ENCODE data around the gene H6PD.
A peak's percentile ranks its signal among the peaks of the same experiment; 100 is the strongest.

The H6PD gene

GRCh38 chr1:9225411-9225785, 9.2 kb upstream of the H6PD start:
- Mint-ChIP-seq H3K9me3 (peaks cover 0 to 2% of the 10 kb centered on the region in 2 donors), H3K27ac (no peak overlapping the region), H3K36me3 (no peaks in the 10 kb centered on the region), H3K27me3 (peaks cover 7 to 24% of the 10 kb centered on the region in 2 donors), H3K4me1 (no peaks in the 10 kb centered on the region), H3K4me3 (no peak overlapping the region)
- no peak for ATAC-seq (replicated peaks)
- no peak for DNase-seq

GRCh38 chr1:9228609-9229008, 6.0 kb upstream of the H6PD start:
- H3K4me3 Mint-ChIP-seq: no peak overlapping the region
- no peak overlapping the region for H3K27ac Mint-ChIP-seq
- no peaks in the 10 kb centered on the region for H3K36me3 Mint-ChIP-seq
- H3K4me1 Mint-ChIP-seq: peaks cover 0 to 2% of the 10 kb centered on the region in 2 donors
- H3K9me3 Mint-ChIP-seq: peaks cover 0 to 2% of the 10 kb centered on the region in 2 donors
- H3K27me3 Mint-ChIP-seq: peaks cover 7 to 20% of the 10 kb centered on the region in 2 donors
- DNase-seq (no peak), ATAC-seq (replicated peaks) (no peak)

DNA sequence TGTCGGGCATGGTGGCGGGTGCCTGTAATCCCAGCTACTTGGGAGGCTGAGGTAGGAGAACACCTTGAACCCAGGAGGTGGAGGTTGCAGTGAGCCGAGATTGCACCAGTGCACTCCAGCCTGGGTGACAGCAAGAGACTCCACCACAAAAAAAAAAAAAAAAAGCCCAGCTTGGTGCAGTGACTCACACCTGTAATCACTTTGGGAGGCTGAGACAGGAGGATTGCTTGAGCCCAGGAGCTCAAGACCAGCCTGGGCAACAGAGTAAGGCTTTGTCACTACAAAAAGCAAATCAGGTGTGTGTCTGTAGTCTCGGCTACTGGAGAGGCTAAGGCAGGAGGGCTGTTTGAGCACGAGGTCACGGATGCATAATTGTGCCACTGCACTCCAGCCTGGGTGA, 5.0 kb upstream of the H6PD start:
- H3K27me3 Mint-ChIP-seq: peaks cover 5 to 15% of the 10 kb centered on the region in 2 donors
- H3K27ac Mint-ChIP-seq: no peak overlapping the region
- peaks cover 0 to 2% of the 10 kb centered on the region in 2 donors for H3K9me3 Mint-ChIP-seq
- ATAC-seq (replicated peaks): no peak
- no peak for DNase-seq
- no peaks in the 10 kb centered on the region for H3K36me3 Mint-ChIP-seq
- peaks cover 4 to 5% of the 10 kb centered on the region in 2 donors for H3K4me1 Mint-ChIP-seq
- H3K4me3 Mint-ChIP-seq: no peak overlapping the region

- H3K27me3 Mint-ChIP-seq: peaks cover 0 to 10% of the 10 kb centered on the region in 2 donors
- peaks cover 5 to 10% of the 10 kb centered on the region in 2 donors for H3K4me1 Mint-ChIP-seq
- no peak overlapping the region for H3K4me3 Mint-ChIP-seq
- no peak overlapping the region for H3K27ac Mint-ChIP-seq
- no peaks in the 10 kb centered on the region for H3K9me3 Mint-ChIP-seq
- ATAC-seq (replicated peaks) (no peak), DNase-seq (no peak)
- H3K36me3 Mint-ChIP-seq: no peaks in the 10 kb centered on the region
Observed at GRCh38 chr1:9230869-9231533, 3.6 kb upstream of the H6PD start.

DNA sequence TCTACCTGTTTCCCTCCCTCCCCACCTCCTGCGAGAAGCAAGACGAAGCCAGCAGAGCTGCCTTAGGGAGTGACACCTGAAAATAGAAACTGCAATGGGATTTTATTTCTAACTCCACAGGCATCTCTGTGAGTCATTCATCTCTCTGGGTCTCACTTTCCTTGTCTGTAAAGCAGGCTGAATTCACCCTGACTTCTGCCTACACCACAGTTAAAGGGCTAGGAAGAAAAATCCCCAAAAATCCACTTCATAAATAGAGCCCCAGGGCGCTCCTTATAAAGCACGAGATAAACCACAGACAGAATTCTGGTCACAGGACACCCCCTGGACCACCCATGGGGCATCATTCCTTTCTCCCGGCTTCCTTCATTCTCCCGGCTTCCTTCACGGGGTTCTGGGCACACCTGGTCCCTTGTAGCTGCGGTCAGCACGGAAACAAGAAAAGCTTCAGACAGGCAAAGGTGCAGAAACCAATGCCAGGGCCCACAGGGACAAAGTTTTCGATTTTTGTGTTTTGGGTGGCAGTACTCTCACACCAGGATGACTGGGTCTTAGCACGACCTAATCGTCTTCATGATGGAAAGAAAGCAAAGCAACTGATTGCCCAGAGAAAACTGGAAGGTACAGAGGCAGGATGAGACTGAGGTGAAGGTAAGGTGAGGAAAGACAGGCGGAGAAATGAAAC, 2.8 kb upstream of the H6PD start:
- H3K27me3 Mint-ChIP-seq: peaks cover 0 to 6% of the 10 kb centered on the region in 2 donors
- no peaks in the 10 kb centered on the region for H3K9me3 Mint-ChIP-seq
- peaks cover 7 to 16% of the 10 kb centered on the region in 2 donors for H3K4me1 Mint-ChIP-seq
- ATAC-seq (replicated peaks) (no peak), DNase-seq (no peak)
- no peak overlapping the region for H3K4me3 Mint-ChIP-seq
- H3K36me3 Mint-ChIP-seq: no peaks in the 10 kb centered on the region
- no peak overlapping the region for H3K27ac Mint-ChIP-seq

GRCh38 chr1:9233241-9233941, 1.2 kb upstream of the H6PD start:
- no peaks in the 10 kb centered on the region for H3K9me3 Mint-ChIP-seq
- H3K27me3 Mint-ChIP-seq: no peaks in the 10 kb centered on the region
- no peak overlapping the region for H3K27ac Mint-ChIP-seq
- DNase-seq (no peak), ATAC-seq (replicated peaks) (no peak)
- H3K36me3 Mint-ChIP-seq: peaks cover 2 to 12% of the 10 kb centered on the region in 2 donors
- H3K4me3 Mint-ChIP-seq: no peak overlapping the region
- peaks cover 17 to 32% of the 10 kb centered on the region in 2 donors for H3K4me1 Mint-ChIP-seq

- H3K27ac Mint-ChIP-seq: peak overlapping the region; percentile 98
- H3K9me3 Mint-ChIP-seq: no peaks in the 10 kb centered on the region
- H3K27me3 Mint-ChIP-seq: no peaks in the 10 kb centered on the region
- H3K4me1 Mint-ChIP-seq: peaks cover 21 to 37% of the 10 kb centered on the region in 2 donors
- H3K36me3 Mint-ChIP-seq: peaks cover 2 to 13% of the 10 kb centered on the region in 2 donors
- H3K4me3 Mint-ChIP-seq: peak overlapping the region; percentile 89 to 98
- DNase-seq (no peak), ATAC-seq (replicated peaks) (no peak)
Observed at GRCh38 chr1:9233942-9234222, 692 bp upstream of the H6PD start.

- H3K4me1 Mint-ChIP-seq: peaks cover 30 to 49% of the 10 kb centered on the region in 2 donors
- peaks cover 2 to 13% of the 10 kb centered on the region in 2 donors for H3K36me3 Mint-ChIP-seq
- no peaks in the 10 kb centered on the region for H3K9me3 Mint-ChIP-seq
- peak overlapping the region; percentile 93 for H3K27ac Mint-ChIP-seq
- H3K27me3 Mint-ChIP-seq: no peaks in the 10 kb centered on the region
- no peak for ATAC-seq (replicated peaks)
- DNase-seq: peak; percentile 58
- H3K4me3 Mint-ChIP-seq: peak overlapping the region; percentile 87 to 89
Observed at GRCh38 chr1:9235096-9235459, 504 bp downstream of the H6PD start.

GRCh38 chr1:9235560-9235959, 986 bp downstream of the H6PD start:
- peak overlapping the region; percentile 93 for H3K27ac Mint-ChIP-seq
- H3K27me3 Mint-ChIP-seq: no peaks in the 10 kb centered on the region
- H3K4me1 Mint-ChIP-seq: peaks cover 34 to 53% of the 10 kb centered on the region in 2 donors
- H3K4me3 Mint-ChIP-seq: peak overlapping the region; percentile 87 to 89
- peaks cover 2 to 15% of the 10 kb centered on the region in 2 donors for H3K36me3 Mint-ChIP-seq
- no peak for ATAC-seq (replicated peaks)
- DNase-seq: no peak
- H3K9me3 Mint-ChIP-seq: no peaks in the 10 kb centered on the region

GRCh38 chr1:9238134-9238533, 3.6 kb downstream of the H6PD start:
- Mint-ChIP-seq H3K9me3 (no peaks in the 10 kb centered on the region), H3K4me3 (peak overlapping the region in 1 of 2 donors; percentile 1), H3K27me3 (no peaks in the 10 kb centered on the region), H3K27ac (no peak overlapping the region), H3K36me3 (peaks cover 2 to 23% of the 10 kb centered on the region in 2 donors), H3K4me1 (peaks cover 37 to 68% of the 10 kb centered on the region in 2 donors)
- ATAC-seq (replicated peaks): no peak
- no peak for DNase-seq

GRCh38 chr1:9238550-9238949, 4.0 kb downstream of the H6PD start:
- no peaks in the 10 kb centered on the region for H3K27me3 Mint-ChIP-seq
- H3K4me1 Mint-ChIP-seq: peaks cover 40 to 72% of the 10 kb centered on the region in 2 donors
- DNase-seq (no peak), ATAC-seq (replicated peaks) (no peak)
- H3K27ac Mint-ChIP-seq: no peak overlapping the region
- H3K36me3 Mint-ChIP-seq: peaks cover 2 to 23% of the 10 kb centered on the region in 2 donors
- H3K4me3 Mint-ChIP-seq: peak overlapping the region in 1 of 2 donors; percentile 1
- no peaks in the 10 kb centered on the region for H3K9me3 Mint-ChIP-seq

- Mint-ChIP-seq H3K27ac (peak overlapping the region; percentile 77), H3K36me3 (peaks cover 2 to 23% of the 10 kb centered on the region in 2 donors), H3K27me3 (no peaks in the 10 kb centered on the region), H3K4me3 (peak overlapping the region; percentile 59 to 77), H3K9me3 (no peaks in the 10 kb centered on the region), H3K4me1 (peaks cover 46 to 77% of the 10 kb centered on the region in 2 donors)
- DNase-seq (peak; percentile 62), ATAC-seq (replicated peaks) (peak; percentile 83 to 84)
Observed at GRCh38 chr1:9239622-9240401, 5.2 kb downstream of the H6PD start.

GRCh38 chr1:9240914-9241820, 6.6 kb downstream of the H6PD start:
- Mint-ChIP-seq H3K4me1 (peaks cover 48 to 72% of the 10 kb centered on the region in 2 donors), H3K27me3 (no peaks in the 10 kb centered on the region), H3K4me3 (no peak overlapping the region), H3K9me3 (no peaks in the 10 kb centered on the region), H3K27ac (no peak overlapping the region), H3K36me3 (peaks cover 9 to 28% of the 10 kb centered on the region in 2 donors)
- DNase-seq (no peak), ATAC-seq (replicated peaks) (no peak)
